Nephron (organoid): ENCODE results near the gene PRKN.
A peak's percentile ranks its signal among the peaks of the same experiment; 100 is the strongest.

Source experiments
- H3K27ac Mint-ChIP-seq, 3 experiments: 2 replicates each; pipeline ENCODE4 v1.8.0; 2020; ENCODE audit warnings: mixed read lengths in 3 of 3, mild to moderate bottlenecking in 2 of 3, moderate library complexity in 1 of 3
- H3K27me3 Mint-ChIP-seq: 2 replicates; pipeline ENCODE4 v1.8.0; 2021; ENCODE audit warnings: low read depth, mild to moderate bottlenecking, moderate library complexity, mixed read lengths
- H3K36me3 Mint-ChIP-seq: 2 replicates; pipeline ENCODE4 v1.8.0; 2020; ENCODE audit warnings: low read depth, mixed read lengths
- H3K4me1 Mint-ChIP-seq: 2 replicates; pipeline ENCODE4 v1.8.0; 2020; ENCODE audit warnings: mixed read lengths
- H3K4me3 Mint-ChIP-seq, 3 experiments: 2 replicates each; pipeline ENCODE4 v1.8.0; 2020; ENCODE audit warnings: mild to moderate bottlenecking in 3 of 3, mixed read lengths in 3 of 3, moderate library complexity in 2 of 3
- H3K9me3 Mint-ChIP-seq: 2 replicates; pipeline ENCODE4 v1.8.0; 2020; ENCODE audit warnings: mixed read lengths
- CTCF ChIP-seq, 3 experiments: fragments of 200-600 bp; sonication (generic); IDR thresholded peaks; one replicate each; pipeline ENCODE4 v1.5.0; 2021; ENCODE audit warnings: antibody characterized with exemption in 3 of 3; ENCODE audit not compliant: unreplicated experiment in 3 of 3

The PRKN gene

GRCh38 chr6:161947371-161947770 is 780.2 kb downstream of the PRKN start:
- Mint-ChIP-seq H3K36me3 (peaks cover 7% of the 10 kb centered on the region), H3K9me3 (peaks cover 9% of the 10 kb centered on the region), H3K27me3 (peaks cover 3% of the 10 kb centered on the region), H3K27ac (no peak overlapping the region), H3K4me3 (no peak overlapping the region), H3K4me1 (peaks cover 23% of the 10 kb centered on the region)
- no peak for TF ChIP-seq CTCF (IDR thresholded peaks at IDR 0.05; ENCODE audit: unreplicated experiment in 3 of 3)

- H3K4me3 Mint-ChIP-seq, result peak overlapping the region in 1 of 3 experiments; percentile 28
- no peaks in the 10 kb centered on the region for H3K27me3 Mint-ChIP-seq
- TF ChIP-seq CTCF (IDR thresholded peaks at IDR 0.05; ENCODE audit: unreplicated experiment in 3 of 3), result no peak
- peak overlapping the region in 1 of 3 experiments; percentile 21 for H3K27ac Mint-ChIP-seq
- peaks cover 23% of the 10 kb centered on the region for H3K4me1 Mint-ChIP-seq
- H3K36me3 Mint-ChIP-seq, result peaks cover 7% of the 10 kb centered on the region
- H3K9me3 Mint-ChIP-seq, result peaks cover 9% of the 10 kb centered on the region
Observed at GRCh38 chr6:161946461-161946860, 781.1 kb downstream of the PRKN start.

- Mint-ChIP-seq H3K4me3 (no peak overlapping the region), H3K36me3 (no peaks in the 10 kb centered on the region), H3K9me3 (peaks cover 4% of the 10 kb centered on the region), H3K4me1 (peaks cover 23% of the 10 kb centered on the region), H3K27me3 (no peaks in the 10 kb centered on the region), H3K27ac (no peak overlapping the region)
- no peak for TF ChIP-seq CTCF (IDR thresholded peaks at IDR 0.05; ENCODE audit: unreplicated experiment in 3 of 3)
Observed at GRCh38 chr6:161943561-161943960, 784.0 kb downstream of the PRKN start.

- H3K4me3 Mint-ChIP-seq, result no peak overlapping the region
- H3K9me3 Mint-ChIP-seq, result no peaks in the 10 kb centered on the region
- H3K36me3 Mint-ChIP-seq, result no peaks in the 10 kb centered on the region
- no peaks in the 10 kb centered on the region for H3K27me3 Mint-ChIP-seq
- no peak for TF ChIP-seq CTCF (IDR thresholded peaks at IDR 0.05; ENCODE audit: unreplicated experiment in 3 of 3)
- peaks cover 20% of the 10 kb centered on the region for H3K4me1 Mint-ChIP-seq
- H3K27ac Mint-ChIP-seq, result no peak overlapping the region
Observed at GRCh38 chr6:161941565-161941964, 786.0 kb downstream of the PRKN start.

GRCh38 chr6:161940519-161940918 is 787.0 kb downstream of the PRKN start:
- no peak overlapping the region for H3K4me3 Mint-ChIP-seq
- no peak for TF ChIP-seq CTCF (IDR thresholded peaks at IDR 0.05; ENCODE audit: unreplicated experiment in 3 of 3)
- no peak overlapping the region for H3K27ac Mint-ChIP-seq
- no peaks in the 10 kb centered on the region for H3K27me3 Mint-ChIP-seq
- peaks cover 13% of the 10 kb centered on the region for H3K4me1 Mint-ChIP-seq
- H3K36me3 Mint-ChIP-seq, result no peaks in the 10 kb centered on the region
- no peaks in the 10 kb centered on the region for H3K9me3 Mint-ChIP-seq

GRCh38 chr6:161926324-161926723 is 801.2 kb downstream of the PRKN start:
- Mint-ChIP-seq H3K9me3 (no peaks in the 10 kb centered on the region), H3K27ac (no peak overlapping the region), H3K36me3 (no peaks in the 10 kb centered on the region), H3K4me1 (peaks cover 5% of the 10 kb centered on the region), H3K4me3 (no peak overlapping the region), H3K27me3 (no peaks in the 10 kb centered on the region)
- no peak for TF ChIP-seq CTCF (IDR thresholded peaks at IDR 0.05; ENCODE audit: unreplicated experiment in 3 of 3)
